Ureter (tissue), 1 donor: Measurements from ENCODE around the gene CREG2. TPM values are rescaled to one million over a fixed set of nuclear protein-coding genes. Genes with fewer than 3 reads are reported as not detected.
"Not testable (repeated sequence)": the region's sequence is repeated elsewhere in the genome, so short reads cannot be mapped to it uniquely, and the experiment has no call there.

ENCODE experiments used
- DNase-seq: peaks from one replicate; pipeline ENCODE4 v3.0.0-alpha.2; 2020; ENCODE audit warnings: low spot score
- total RNA-seq: library from RNA; stranded (reverse); gene quantifications from one replicate; pipeline ENCODE4 v1.2.4, GENCODE V29; 2023
- donor health status: DM: yes; HTN: yes; CAD: no.

The CREG2 gene
- total RNA-seq, 1 donor from 2014 or later = 1.8 TPM

DNA sequence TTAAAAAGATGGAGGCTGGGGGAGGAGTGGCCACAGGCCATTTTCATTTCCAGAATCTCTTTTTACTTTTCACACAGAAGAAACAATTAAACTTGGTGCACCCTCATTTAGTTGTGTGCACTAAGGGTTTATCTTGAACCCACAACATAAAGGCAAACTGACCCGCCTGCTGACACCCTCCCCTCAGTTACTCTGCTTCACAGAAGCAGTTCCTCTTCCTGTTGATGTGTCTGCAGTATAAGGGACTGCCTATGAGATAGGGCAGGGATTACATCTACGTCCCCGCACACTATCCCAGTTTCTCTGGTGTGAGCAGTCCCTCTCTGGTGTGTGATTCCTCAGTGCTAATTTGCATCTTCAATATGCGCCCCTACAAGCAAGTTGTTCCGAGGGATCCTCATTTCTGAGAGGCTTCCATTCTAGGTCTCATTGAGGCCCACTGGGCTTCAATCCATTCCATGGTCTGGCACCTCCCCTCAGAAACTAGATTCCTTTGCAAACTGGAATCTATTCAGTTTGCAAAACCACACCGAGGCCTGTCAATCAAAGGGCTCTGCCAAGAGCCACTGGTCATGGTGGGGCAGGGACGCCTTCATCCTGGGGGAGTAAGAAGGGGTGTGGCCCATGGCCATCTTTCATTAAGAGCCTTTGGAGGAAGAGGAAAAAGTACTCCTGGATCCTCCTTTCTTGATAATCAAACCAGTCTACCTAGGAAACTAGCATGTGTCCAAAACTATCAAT, 12.3 kb downstream of the CREG2 start:
- DNase-seq = no peak

DNA sequence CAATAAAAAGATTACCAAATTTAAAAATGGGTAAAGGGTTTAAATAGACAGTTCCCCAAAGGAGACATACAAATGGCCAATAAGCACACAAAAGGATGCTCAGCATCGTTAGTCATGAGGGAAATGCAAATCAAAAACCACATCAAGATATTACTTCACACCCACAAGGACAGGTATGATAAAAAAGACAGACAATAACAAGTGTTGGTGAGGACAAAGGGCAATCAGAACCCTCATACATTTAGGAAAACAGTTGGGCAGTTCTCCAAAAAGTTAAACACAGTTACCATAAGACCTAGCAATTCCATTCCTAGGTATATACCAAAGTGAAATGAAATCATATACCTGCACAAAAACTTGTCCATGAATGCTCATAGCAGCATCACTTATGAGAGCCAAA, 14.5 kb downstream of the CREG2 start:
- no peak for DNase-seq

GRCh38 chr2:101371636-101372035, 15.7 kb downstream of the CREG2 start:
- DNase-seq = no peak

GRCh38 chr2:101369100-101369499, 18.2 kb downstream of the CREG2 start:
- no peak for DNase-seq

DNA sequence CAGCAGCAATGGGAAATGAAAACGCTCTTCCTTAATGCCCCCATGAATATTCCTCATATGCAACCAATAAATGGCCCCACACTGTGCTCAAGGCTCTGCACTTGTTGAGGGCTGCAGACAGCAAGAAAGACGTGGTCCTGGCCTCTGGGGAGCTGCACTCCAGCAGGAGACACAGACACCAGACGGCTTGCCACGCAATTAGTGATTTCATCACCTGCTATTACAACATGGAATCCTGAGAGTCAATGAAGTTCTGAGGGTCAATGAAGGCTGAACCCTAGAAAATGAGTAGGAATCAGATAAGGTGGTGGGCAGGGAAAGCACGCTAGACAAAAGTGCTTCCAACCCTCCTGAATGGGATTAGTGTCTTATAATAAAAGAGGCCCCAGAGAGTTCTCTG, 18.9 kb downstream of the CREG2 start:
- DNase-seq = no peak

DNA sequence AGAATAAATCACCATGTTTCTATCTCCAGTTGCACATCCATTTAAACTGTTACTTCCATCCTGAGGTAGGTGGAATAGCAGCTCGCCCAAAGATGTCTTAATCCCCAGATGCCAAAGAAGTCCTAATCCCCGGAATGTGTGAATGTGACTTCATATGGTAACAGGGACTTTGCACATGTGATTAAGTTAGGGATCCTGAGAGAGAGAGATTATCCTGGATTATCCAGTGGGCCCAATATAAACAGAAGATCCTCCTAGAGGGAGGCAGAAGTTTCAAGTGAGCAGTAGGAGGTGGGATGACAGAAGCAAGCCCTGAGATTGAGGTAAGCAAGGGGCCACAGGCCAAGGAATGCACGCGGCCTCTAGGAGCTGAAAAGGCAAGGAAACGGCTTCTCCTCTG, 19.8 kb downstream of the CREG2 start:
- no peak for DNase-seq

- DNase-seq = no peak
Observed at GRCh38 chr2:101364878-101365277, 22.4 kb downstream of the CREG2 start.

- no peak for DNase-seq
Observed at GRCh38 chr2:101362777-101363176, 24.5 kb downstream of the CREG2 start.

GRCh38 chr2:101362316-101362715, 25.0 kb downstream of the CREG2 start:
- DNase-seq = no peak

DNA sequence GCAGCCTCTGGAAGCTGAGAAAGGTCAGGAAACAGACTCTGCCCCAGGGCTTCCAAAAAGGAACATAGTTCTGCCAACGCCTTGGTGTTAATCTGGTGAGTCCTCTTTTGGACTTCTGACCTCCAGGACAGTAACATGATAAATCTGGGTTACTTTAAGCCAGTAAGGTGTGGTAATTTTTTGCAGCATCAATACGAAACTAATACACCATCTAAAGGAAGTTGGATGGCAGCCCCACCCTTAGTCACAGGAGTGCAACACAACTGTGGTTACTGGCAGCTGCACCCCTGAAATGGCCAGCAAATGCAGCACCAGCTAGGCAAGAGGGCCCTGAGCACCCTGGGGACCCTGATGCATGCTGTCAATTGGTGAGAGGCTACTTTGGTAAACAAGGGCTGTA, 25.8 kb downstream of the CREG2 start:
- no peak for DNase-seq

DNA sequence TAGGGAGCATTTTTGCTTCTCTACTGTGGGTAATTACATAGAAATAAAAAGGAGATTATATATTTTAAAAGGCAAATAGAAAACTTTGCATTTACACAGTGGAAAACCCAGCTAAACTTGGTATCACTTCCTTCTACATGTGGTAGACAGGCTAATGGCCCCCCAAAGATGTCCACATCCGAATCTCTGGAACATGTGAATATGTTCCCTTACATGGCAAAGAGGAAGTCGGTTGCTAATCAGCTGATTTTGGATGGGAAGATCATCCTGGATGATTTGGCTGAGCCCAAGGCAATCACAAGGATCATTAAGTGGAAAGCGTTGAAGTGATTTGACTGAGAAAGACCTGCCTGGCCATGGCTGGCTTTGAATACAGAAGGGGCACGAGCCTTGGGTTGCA, 26.2 kb downstream of the CREG2 start:
- DNase-seq = no peak

DNA sequence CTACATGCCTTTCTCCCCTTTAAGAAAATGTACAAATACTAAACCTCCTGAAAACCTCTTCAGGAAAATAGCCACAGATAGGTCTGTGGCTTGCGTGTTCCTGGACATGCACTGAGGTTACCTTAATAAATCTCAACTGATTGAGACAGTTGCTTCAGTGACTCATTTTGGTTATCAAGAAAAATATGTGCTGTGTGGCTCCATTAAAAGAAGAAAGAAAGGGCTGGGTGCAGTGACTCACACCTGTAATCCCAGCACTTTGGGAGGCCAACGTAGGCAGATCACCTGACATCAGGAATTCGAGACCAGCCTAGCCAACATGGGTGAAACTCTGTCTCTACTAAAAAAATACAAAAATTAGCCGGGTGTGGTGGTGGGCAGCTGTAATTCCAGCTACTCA, 27.1 kb downstream of the CREG2 start:
- DNase-seq = no peak

- DNase-seq = no peak
Observed at GRCh38 chr2:101359410-101359954, 27.8 kb downstream of the CREG2 start.

DNA sequence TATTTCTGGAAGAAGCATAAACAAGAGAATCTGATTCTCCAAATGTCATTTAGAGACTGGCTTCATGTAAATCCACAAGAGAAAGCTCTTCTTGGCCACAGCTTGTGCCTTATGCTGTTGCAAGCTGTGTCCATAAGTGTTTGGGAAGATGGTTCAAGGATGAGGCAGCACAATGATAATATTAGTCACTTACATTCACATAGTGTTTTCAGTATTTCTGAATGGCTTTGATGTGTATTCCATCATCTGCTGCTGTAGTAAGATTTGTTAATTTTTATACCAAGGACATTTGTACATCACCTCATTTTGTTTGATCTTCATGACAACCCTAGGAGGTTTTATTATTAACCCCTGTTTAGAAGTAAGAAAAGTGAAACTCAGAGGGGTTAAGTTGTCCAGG, 29.9 kb downstream of the CREG2 start:
- DNase-seq = no peak

GRCh38 chr2:101356521-101356920, 30.8 kb downstream of the CREG2 start:
- no peak for DNase-seq

DNA sequence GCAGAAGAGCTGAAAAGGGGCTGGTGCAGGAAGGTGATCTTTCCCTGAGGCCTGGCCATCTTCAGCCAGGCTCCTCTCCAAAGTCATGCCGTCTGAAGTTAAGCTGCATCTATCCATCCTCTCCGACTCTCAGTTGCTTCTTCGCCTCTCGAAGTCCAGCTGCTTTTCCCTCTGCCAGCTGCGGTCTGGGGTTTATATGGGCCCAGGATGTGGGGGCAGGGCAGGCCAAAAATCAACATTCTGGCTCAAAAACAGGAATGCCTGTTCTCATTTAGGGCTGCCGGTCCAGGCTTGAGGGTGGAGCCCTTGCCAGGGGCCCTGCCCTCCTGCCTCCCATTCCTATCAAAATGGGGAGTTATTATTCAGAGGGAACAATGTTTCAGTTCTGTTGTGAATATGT, 31.2 kb downstream of the CREG2 start:
- no peak for DNase-seq

- DNase-seq = no peak
Observed at GRCh38 chr2:101355401-101356054, 31.8 kb downstream of the CREG2 start.

- DNase-seq = no peak
Observed at GRCh38 chr2:101354420-101355311, 32.6 kb downstream of the CREG2 start.

GRCh38 chr2:101352631-101353030, 34.7 kb downstream of the CREG2 start:
- DNase-seq = not testable (repeated sequence)

GRCh38 chr2:101351207-101351606, 36.1 kb downstream of the CREG2 start:
- DNase-seq = no peak

DNA sequence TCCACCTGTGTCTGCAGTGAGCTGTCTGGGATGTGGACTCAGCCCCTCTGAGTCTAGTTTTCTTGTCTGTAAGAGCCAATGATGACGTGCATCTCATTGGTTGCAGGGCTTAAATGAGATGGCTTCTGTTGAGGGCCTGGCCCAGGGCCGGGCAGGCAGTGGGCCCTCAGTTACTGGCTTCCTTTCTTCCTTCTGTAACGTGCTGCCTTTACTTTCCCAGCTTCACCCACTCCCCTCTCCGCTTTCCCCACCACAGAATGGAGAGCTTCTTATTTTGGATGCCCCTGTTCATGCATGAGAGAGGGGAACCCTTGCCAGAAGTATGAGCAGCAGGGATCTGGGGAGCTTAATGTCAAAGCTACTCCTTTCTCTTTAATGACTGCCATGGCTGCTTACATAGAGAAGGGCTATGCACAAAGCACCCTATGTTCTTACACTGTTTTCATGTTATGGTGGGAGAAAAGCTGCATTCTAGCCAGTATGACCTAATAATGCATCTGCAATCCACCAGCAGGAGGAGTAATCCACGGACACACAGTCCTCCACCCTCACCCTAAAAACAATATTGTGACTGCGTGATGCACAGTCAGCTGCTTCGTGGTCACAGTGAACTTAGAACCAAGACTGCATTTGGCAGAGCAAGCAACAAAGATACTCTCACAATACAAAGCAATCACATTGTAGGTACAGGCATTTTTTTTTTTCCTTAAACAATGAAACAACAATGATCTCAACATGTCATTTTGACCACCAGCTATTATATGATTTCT, 37.2 kb downstream of the CREG2 start:
- DNase-seq = no peak

GRCh38 chr2:101348883-101349282, 38.4 kb downstream of the CREG2 start:
- DNase-seq = no peak
